Measurements from ENCODE around the gene COL15A1.

The COL15A1 gene

GRCh38 chr9:99062549-99062948, 118.8 kb downstream of the COL15A1 start:
- no peak for DNase-seq

- no peak for DNase-seq
Observed at GRCh38 chr9:99063522-99063921, 119.8 kb downstream of the COL15A1 start.

- no peak for DNase-seq
Observed at GRCh38 chr9:99066571-99066970, 122.9 kb downstream of the COL15A1 start.

DNA sequence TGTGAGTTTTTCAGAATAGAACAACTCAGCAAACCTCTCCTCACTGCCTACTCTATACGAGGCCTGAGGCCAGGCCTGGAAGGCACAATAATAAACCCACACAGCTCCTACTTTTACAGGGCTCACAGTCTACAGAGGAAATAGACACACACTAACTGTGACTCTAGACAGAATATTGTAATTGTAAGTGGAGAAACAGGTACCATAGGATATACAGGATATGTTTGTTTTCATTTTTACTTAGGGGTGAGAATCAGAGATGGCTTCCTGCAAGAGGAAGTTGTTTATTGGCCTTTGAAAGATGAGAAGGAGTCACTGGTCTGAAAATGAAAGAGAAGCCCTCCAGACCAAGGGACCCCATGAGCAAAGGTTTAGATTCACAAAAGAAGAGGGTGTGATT, 125.4 kb downstream of the COL15A1 start:
- DNase-seq = no peak

DNA sequence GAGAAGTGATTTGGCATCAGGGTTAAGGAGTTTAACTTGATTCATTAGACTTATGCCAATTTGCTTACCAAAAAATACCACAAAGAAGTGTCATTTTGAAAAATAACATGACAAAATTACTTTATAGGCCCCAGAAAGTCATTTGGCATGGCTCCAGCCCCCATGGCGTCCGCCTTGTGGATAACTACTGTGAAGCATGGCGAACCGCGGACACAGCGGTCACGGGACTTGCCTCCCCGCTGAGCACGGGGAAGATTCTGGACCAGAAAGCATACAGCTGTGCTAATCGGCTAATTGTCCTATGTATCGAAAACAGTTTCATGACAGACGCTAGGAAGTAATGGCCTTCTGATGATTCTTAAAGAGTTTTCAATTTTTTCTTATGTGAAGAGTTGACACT, 125.8 kb downstream of the COL15A1 start:
- DNase-seq = peak; percentile 28

GRCh38 chr9:99070681-99071080, 127.0 kb downstream of the COL15A1 start:
- DNase-seq = peak; percentile 49

DNA sequence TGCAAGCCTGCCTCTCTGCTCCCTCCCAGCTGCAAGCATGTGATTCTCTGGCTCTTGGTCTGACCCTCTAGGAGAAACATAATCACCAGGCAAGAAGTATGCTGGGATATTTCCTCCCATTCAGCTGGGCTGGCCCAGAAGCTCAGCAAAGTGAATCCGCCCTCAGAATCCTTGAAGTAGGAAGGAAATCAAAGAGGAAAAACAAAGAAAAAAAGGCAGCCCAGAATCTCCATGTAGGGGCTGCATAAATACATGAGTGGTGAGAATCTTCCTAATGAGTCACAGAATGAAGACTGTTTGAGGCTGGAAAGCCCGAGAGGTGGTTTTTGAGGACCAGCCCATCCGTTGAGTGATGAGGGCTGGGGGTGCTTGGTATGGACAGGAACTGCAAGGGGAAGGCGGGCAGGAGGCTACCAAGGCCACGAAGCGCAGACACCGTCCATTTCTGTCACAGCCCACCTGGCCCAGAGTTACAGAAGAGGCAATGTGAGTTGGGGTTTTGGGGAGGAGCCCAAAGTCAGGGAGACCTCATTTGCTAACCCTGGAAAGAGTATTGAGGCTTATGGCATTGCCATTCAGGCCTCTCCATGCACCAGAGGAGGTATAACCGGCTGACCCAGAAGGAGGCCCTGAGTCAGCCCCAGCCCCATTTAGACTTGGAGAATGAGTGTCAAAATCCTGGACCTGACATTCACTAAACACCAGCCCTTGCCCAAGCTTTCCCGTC, 127.8 kb downstream of the COL15A1 start:
- no peak for DNase-seq

- no peak for DNase-seq
Observed at GRCh38 chr9:99072040-99072394, 128.3 kb downstream of the COL15A1 start.

- DNase-seq = no peak
Observed at GRCh38 chr9:99073347-99073746, 129.6 kb downstream of the COL15A1 start.

DNA sequence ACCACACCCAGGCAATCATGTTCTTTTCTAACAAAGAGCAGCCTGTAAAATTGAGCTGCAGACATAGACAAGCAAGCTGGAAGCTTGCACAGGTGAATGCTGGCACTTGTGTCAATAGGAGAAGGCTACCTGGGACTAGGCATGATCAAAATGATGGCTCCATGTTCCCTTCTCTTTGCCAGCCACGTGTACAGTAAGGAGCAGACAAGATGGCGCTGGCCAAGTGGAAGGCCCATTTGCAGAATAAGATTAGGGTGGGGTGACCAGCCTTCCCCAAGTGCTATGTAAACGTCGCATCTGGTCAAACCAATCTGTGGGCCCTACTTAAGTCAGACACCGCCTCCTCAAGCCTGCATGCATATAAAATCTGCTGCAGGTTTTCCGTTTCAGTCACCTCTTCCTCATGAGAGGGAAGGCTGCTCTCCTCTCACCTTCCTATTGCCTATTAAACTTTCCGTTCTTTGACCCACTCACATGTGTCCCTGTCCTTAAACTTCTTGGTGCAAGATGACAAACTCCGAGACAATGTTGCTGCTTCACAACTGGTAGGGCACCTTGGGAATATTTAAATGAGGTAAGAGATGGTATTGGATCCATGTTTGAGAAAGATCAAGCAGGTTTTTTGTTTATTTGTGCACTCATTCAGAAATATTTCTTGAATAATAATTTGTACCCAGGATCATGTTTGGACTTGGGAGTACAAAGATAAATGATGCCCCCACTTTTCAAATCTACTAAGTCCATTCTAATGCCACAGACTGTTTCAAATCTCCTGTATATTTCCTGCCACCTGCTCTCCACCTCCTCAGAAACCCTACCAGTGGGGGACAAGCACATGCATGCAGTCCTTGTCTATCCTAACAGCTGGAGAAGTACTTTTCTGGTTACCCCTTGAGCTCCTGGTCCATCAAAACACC, 130.5 kb downstream of the COL15A1 start:
- no peak for DNase-seq

DNA sequence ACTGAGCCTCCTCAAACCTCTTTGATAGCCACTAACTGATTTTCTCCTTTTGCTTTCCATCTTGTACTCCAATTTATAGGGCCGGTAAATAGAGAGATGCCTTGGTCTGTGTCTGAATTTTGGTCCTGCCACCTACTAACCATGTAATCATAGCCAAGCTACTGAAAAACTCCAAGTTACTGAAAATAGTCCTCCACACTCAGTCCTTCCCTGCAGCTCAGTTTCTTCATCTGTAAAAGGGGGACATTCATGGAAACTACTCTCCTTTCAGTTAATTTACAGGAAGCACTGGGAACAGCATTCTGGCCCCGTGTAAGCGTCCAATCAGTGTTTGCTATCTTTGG, 131.2 kb downstream of the COL15A1 start:
- DNase-seq = no peak

GRCh38 chr9:99075246-99075912, 131.7 kb downstream of the COL15A1 start:
- DNase-seq = no peak

GRCh38 chr9:99076030-99076429, 132.3 kb downstream of the COL15A1 start:
- DNase-seq = no peak

- no peak for DNase-seq
Observed at GRCh38 chr9:99076483-99077171, 132.9 kb downstream of the COL15A1 start.

DNA sequence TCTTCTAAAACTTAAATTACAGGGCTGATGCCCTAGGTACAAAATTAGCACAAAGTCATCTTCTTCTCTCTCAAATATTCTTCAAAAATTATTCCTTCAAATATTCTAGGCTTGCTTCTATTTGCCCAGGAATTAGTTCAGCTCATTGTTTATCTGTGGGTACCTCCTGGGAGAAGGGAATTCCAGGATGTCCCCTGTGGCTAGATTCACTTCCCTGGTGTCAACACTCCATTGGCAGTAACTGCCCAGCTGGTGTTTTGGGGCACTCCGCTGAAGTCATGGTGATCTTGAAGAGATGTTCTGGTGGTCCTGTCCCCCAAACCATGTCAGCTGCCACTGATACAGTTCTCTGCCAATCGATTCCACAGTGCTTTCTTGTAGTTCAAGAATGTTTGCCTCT, 135.0 kb downstream of the COL15A1 start:
- no peak for DNase-seq

DNA sequence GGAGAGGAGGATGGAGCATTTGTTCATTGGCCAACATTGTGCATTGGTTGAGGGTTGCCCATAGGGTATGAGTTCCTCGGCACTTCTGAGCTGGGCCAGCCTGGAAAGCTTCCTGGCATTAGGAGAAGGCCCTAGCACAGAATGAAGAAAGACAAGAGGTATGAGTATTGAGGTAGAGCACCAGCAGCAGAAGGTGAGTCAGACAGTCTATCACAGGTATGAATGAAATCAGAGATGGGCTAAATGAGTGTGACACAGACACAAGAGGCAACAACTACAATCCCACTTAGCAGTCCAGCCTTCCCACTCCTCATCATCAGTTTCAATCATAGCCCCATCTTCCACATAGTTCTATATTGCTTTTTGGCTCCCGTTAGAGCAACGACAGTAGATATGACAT, 135.8 kb downstream of the COL15A1 start:
- no peak for DNase-seq

DNA sequence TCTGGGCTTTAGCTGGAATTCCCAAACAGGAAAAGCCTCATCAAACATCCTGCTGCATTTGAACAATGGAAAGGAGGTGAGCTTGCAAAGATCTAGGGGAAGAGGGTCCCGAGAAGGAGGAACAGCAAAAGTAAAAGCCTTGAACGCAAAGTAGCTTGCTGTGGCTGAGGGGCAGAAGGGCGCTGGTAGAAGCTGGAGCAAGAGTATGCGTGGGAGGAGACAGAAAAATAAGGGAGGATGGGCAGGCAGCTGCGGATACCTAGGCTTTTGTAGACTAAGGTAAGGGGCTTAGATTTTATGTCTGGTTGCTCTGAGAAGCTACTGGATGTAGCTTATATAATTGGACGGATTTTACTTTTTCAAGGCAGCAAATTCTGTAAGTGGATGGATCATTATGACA, 139.3 kb downstream of the COL15A1 start:
- DNase-seq = no peak

DNA sequence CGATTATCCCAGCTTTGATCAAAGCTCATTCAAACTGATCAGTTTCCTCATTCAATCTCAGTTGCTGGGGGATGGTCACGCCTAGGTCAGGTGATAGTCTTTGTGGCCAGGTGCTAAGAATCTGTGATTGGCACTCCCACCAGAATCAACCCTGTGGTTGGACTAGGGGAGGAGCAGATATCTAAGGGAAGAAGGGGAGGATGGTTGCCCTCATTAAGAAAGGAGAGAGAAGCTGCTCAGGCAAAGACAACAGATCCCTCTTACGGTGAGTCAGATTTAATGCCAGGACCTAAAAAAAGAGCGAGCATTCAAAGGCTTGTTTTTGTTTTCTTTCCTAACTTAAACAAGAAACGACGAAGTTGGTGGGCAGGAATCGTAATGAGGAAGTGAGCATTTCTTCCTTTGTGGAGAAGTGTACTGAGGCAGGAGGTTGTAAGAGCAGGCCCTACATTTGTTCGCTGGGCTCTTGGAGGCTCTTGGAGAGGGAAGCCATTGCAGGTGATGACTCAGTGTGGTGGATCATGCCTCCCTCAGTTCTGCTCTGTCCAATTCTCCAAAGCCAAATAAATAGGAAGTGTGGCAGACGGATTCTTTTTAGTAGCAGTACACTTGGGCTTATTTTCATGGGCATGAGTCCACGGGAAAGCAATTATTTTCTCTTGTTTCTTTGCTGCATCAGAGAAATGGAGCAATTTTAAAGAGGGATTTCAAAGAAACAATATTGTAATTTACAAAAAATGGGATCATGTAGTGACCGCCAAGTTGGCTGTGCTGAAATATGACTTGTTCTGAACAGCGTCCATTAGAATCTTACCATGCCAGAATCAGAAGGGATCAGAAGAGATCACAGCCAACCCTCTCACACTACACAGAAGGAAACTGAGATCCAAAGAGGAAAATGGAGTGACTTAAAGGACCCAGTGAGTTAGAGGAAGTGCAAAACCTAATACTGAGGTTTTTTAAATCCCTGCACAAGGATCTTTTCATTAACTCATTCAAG, 142.5 kb downstream of the COL15A1 start:
- no peak for DNase-seq

GRCh38 chr9:99087462-99087861, 143.8 kb downstream of the COL15A1 start:
- no peak for DNase-seq

DNA sequence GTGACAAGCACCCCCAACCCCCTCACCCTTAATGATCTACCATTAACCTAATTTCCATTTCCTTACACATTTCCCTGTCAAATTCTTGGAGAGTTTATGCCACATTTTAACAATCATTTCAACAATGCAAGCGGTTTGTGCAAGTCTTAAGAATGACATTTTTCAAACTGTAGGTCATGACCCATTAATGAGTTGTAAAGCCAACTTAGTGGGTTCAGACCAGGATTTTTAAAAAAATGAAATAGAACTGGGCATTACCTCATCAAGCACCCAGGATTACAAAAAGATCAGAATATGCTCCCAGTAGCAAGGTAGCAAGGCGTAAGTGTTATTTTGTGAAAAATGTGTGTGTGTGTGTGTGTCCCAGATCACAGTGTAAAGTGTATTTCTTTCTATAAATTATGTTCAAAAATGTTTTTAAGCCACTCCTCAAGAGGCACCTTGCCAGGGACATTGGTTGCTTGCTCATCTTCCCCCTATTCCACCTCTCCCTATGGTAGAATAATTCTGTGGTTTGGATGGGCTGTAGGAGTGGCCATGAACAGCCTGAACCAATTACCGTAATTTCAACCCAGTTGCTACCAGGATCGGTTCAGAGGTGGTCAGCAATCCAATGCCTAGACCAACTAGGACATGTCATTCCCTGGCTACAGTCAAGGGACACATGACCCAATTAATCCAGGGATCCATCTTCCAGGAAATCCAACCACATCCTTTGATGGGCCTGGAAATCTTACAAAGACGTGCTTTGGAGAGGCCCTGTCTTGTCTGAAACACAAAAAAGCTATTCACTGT, 146.8 kb downstream of the COL15A1 start:
- no peak for DNase-seq

All from retina (tissue), 1 donor.